Mesenchymal stem cell (in vitro differentiated cells and primary cell): Measurements from ENCODE around the gene CYFIP2.
A peak's percentile ranks its signal among the peaks of the same experiment; 100 is the strongest.

Experiments used
- DNase-seq: peaks from one replicate; pipeline ENCODE4 v3.0.0-alpha.2; 2013
- H2AFZ ChIP-seq: one replicate; pipeline ENCODE4 v1.6.1; 2013; ENCODE audit warnings: low read depth, mild to moderate bottlenecking, control low read depth, inconsistent platforms, low read length, moderate library complexity
- H2AK5ac ChIP-seq: 2 replicates; pipeline ENCODE4 v1.6.1; 2013; ENCODE audit warnings: low read length, moderate library complexity, mild to moderate bottlenecking, inconsistent platforms; ENCODE audit not compliant: severe bottlenecking
- H2BK120ac ChIP-seq: one replicate; pipeline ENCODE4 v1.6.1; 2013; ENCODE audit warnings: low read depth, mild to moderate bottlenecking, inconsistent platforms, low read length, moderate library complexity
- H2BK12ac ChIP-seq, 2 experiments: one replicate each; pipeline ENCODE4 v1.6.1; 2013; ENCODE audit warnings: inconsistent platforms in 2 of 2, low read length in 2 of 2, mild to moderate bottlenecking in 2 of 2, moderate library complexity in 2 of 2, control low read depth in 1 of 2
- H2BK15ac ChIP-seq: one replicate; pipeline ENCODE4 v1.6.1; 2013; ENCODE audit warnings: mild to moderate bottlenecking, low read depth, inconsistent platforms; ENCODE audit not compliant: poor library complexity, severe bottlenecking
- H2BK5ac ChIP-seq: 2 replicates; pipeline ENCODE4 v1.6.1; 2013; ENCODE audit warnings: low read depth, mild to moderate bottlenecking, low read length, control low read depth, inconsistent platforms; ENCODE audit not compliant: poor library complexity, severe bottlenecking
- H3K14ac ChIP-seq, 2 experiments: one replicate each; pipeline ENCODE4 v1.6.1; 2013; ENCODE audit warnings: inconsistent platforms in 2 of 2, low read length in 2 of 2, control low read depth in 1 of 2, mild to moderate bottlenecking in 1 of 2, moderate library complexity in 1 of 2
- H3K18ac ChIP-seq, 2 experiments: one replicate each; pipeline ENCODE4 v1.6.1; 2013; ENCODE audit warnings: inconsistent platforms in 2 of 2, low read length in 2 of 2, control low read depth in 1 of 2, low read depth in 1 of 2, mild to moderate bottlenecking in 1 of 2
- H3K23ac ChIP-seq, 2 experiments: one replicate each; pipeline ENCODE4 v1.6.1; 2013; ENCODE audit warnings: inconsistent platforms in 2 of 2, low read length in 2 of 2, mild to moderate bottlenecking in 2 of 2, moderate library complexity in 2 of 2, control low read depth in 1 of 2
- H3K27ac ChIP-seq: 2 replicates; pipeline ENCODE4 v1.5.1; 2013; ENCODE audit warnings: mild to moderate bottlenecking, moderate library complexity, low read length, control low read depth, inconsistent platforms; ENCODE audit not compliant: poor library complexity, severe bottlenecking
- H3K27me3 ChIP-seq, 2 experiments: 2 replicates each; pipeline versions ENCODE4 v1.6.1 to v1.7.0; 2013; ENCODE audit warnings: low read length in 2 of 2, mild to moderate bottlenecking in 2 of 2, moderate library complexity in 2 of 2, control low read depth in 1 of 2, inconsistent platforms in 1 of 2; ENCODE audit not compliant: control insufficient read depth in 1 of 2, insufficient read depth in 1 of 2
- H3K36me3 ChIP-seq, 2 experiments: 2 replicates each; pipeline versions ENCODE4 v1.6.1 to v1.7.0; 2013; ENCODE audit warnings: low read length in 2 of 2, control low read depth in 1 of 2, inconsistent platforms in 1 of 2, low read depth in 1 of 2, mild to moderate bottlenecking in 1 of 2; ENCODE audit not compliant: insufficient read depth in 2 of 2, control insufficient read depth in 1 of 2
- H3K4ac ChIP-seq, 2 experiments: one replicate each; pipeline ENCODE4 v1.6.1; 2013; ENCODE audit warnings: inconsistent platforms in 2 of 2, low read length in 2 of 2, mild to moderate bottlenecking in 2 of 2, moderate library complexity in 2 of 2, control low read depth in 1 of 2, low read depth in 1 of 2
- H3K4me1 ChIP-seq: 2 replicates; pipeline ENCODE4 v1.6.1; 2013; ENCODE audit warnings: low read depth, low read length, control low read depth; ENCODE audit not compliant: control insufficient read depth, insufficient read depth
- H3K4me2 ChIP-seq: 2 replicates; pipeline ENCODE4 v1.6.1; 2013; ENCODE audit warnings: low read length, mild to moderate bottlenecking, inconsistent platforms; ENCODE audit not compliant: poor library complexity, severe bottlenecking
- H3K4me3 ChIP-seq, 2 experiments: 2 replicates each; pipeline versions ENCODE4 v1.5.1 to v1.7.0; 2013; ENCODE audit warnings: low read length in 2 of 2, mild to moderate bottlenecking in 2 of 2, control low read depth in 1 of 2, low read depth in 1 of 2; ENCODE audit not compliant: insufficient read depth in 1 of 2
- H3K79me1 ChIP-seq: replicated peaks from 2 replicates; pipeline ENCODE4 v1.6.1; 2013; ENCODE audit warnings: mild to moderate bottlenecking, control low read depth, low read length, inconsistent platforms; ENCODE audit not compliant: poor library complexity, severe bottlenecking
- H3K9ac ChIP-seq: 2 replicates; pipeline ENCODE4 v1.7.0; 2013; ENCODE audit warnings: mild to moderate bottlenecking, low read length, moderate library complexity
- H3K9me3 ChIP-seq: 2 replicates; pipeline ENCODE4 v1.7.0; 2013; ENCODE audit warnings: mild to moderate bottlenecking, low read length; ENCODE audit not compliant: control insufficient read depth
- H4K8ac ChIP-seq: one replicate; pipeline ENCODE4 v1.6.1; 2013; ENCODE audit warnings: inconsistent platforms, mild to moderate bottlenecking, low read length, moderate library complexity
- H4K91ac ChIP-seq: one replicate; pipeline ENCODE4 v1.6.1; 2013; ENCODE audit warnings: mild to moderate bottlenecking, low read length, inconsistent platforms
- WGBS: methylation state at CpG from one replicate; pipeline ENCODE4 v1.1.7; 2013; ENCODE audit warnings: mixed read lengths; 5-methylcytosine and 5-hydroxymethylcytosine counted together

Gene CYFIP2

GRCh38 chr5:157389103-157389502, 123.2 kb downstream of the CYFIP2 start:
- peaks cover 21% of the 10 kb centered on the region for H3K4me1 ChIP-seq
- H3K9me3 ChIP-seq = no peaks in the 10 kb centered on the region
- no peak overlapping the region for H3K27ac ChIP-seq
- peak overlapping the region; percentile 55 for H4K91ac ChIP-seq
- no peak overlapping the region for H3K4me2 ChIP-seq
- peak overlapping the region; percentile 7 to 35 for H3K18ac ChIP-seq
- H3K23ac ChIP-seq = no peak overlapping the region
- peaks cover 0 to 18% of the 10 kb centered on the region in 2 experiments for H3K36me3 ChIP-seq
- H3K14ac ChIP-seq = peak overlapping the region in 1 of 2 experiments; percentile 70
- no peak overlapping the region for H3K9ac ChIP-seq
- H2BK12ac ChIP-seq = peak overlapping the region; percentile 32 to 93
- no peak overlapping the region for H3K4me3 ChIP-seq
- WGBS = 96% methylated on average over 17 of the region's 17 CpGs
- no peak overlapping the region for H4K8ac ChIP-seq
- H2BK5ac ChIP-seq = no peak overlapping the region
- no peak for DNase-seq
- no peak overlapping the region for H2AFZ ChIP-seq
- no peak overlapping the region for H2BK120ac ChIP-seq
- no peaks in the 10 kb centered on the region for H3K79me1 ChIP-seq
- peak overlapping the region; percentile 5 for H2BK15ac ChIP-seq
- peak overlapping the region; percentile 26 to 51 for H3K4ac ChIP-seq
- no peaks in the 10 kb centered on the region for H3K27me3 ChIP-seq
- peak overlapping the region; percentile 87 for H2AK5ac ChIP-seq

- H3K18ac ChIP-seq = peak overlapping the region; percentile 4 to 70
- peak overlapping the region in 1 of 2 experiments; percentile 13 for H3K4ac ChIP-seq
- H2AK5ac ChIP-seq = peak overlapping the region; percentile 87
- no peaks in the 10 kb centered on the region for H3K79me1 ChIP-seq
- H3K4me3 ChIP-seq = no peak overlapping the region
- H3K4me1 ChIP-seq = peaks cover 18% of the 10 kb centered on the region
- H4K91ac ChIP-seq = peak overlapping the region; percentile 40
- no peaks in the 10 kb centered on the region for H3K9me3 ChIP-seq
- no peak overlapping the region for H2BK120ac ChIP-seq
- H4K8ac ChIP-seq = no peak overlapping the region
- no peak overlapping the region for H2BK5ac ChIP-seq
- peak overlapping the region; percentile 61 for H2BK15ac ChIP-seq
- H3K36me3 ChIP-seq = peaks cover 0 to 18% of the 10 kb centered on the region in 2 experiments
- WGBS = 47% methylated on average over 3 of the region's 5 CpGs
- H3K27ac ChIP-seq = peak overlapping the region; percentile 76
- no peak overlapping the region for H3K4me2 ChIP-seq
- peak overlapping the region; percentile 38 to 93 for H2BK12ac ChIP-seq
- no peaks in the 10 kb centered on the region for H3K27me3 ChIP-seq
- no peak for DNase-seq
- H2AFZ ChIP-seq = peak overlapping the region; percentile 75
- no peak overlapping the region for H3K23ac ChIP-seq
- H3K14ac ChIP-seq = no peak overlapping the region
- H3K9ac ChIP-seq = no peak overlapping the region
Measured at GRCh38 chr5:157390133-157390532, 124.2 kb downstream of the CYFIP2 start.

- no peak overlapping the region for H3K23ac ChIP-seq
- H4K91ac ChIP-seq = no peak overlapping the region
- no peak overlapping the region for H2BK15ac ChIP-seq
- peak overlapping the region; percentile 76 for H3K27ac ChIP-seq
- no peaks in the 10 kb centered on the region for H3K79me1 ChIP-seq
- H3K4me3 ChIP-seq = no peak overlapping the region
- H2AK5ac ChIP-seq = peak overlapping the region; percentile 63
- no peak overlapping the region for H3K4me2 ChIP-seq
- peaks cover 0 to 18% of the 10 kb centered on the region in 2 experiments for H3K36me3 ChIP-seq
- 31% methylated on average over 13 of the region's 15 CpGs for WGBS
- no peak overlapping the region for H3K4ac ChIP-seq
- H2AFZ ChIP-seq = peak overlapping the region; percentile 75
- peak overlapping the region; percentile 9 to 23 for H2BK12ac ChIP-seq
- H3K9ac ChIP-seq = no peak overlapping the region
- DNase-seq = peak; percentile 85
- H2BK5ac ChIP-seq = no peak overlapping the region
- H3K4me1 ChIP-seq = peaks cover 18% of the 10 kb centered on the region
- no peaks in the 10 kb centered on the region for H3K27me3 ChIP-seq
- no peaks in the 10 kb centered on the region for H3K9me3 ChIP-seq
- no peak overlapping the region for H3K14ac ChIP-seq
- peak overlapping the region; percentile 4 to 70 for H3K18ac ChIP-seq
- H4K8ac ChIP-seq = no peak overlapping the region
- H2BK120ac ChIP-seq = no peak overlapping the region
Measured at GRCh38 chr5:157390551-157391297, 124.8 kb downstream of the CYFIP2 start.

GRCh38 chr5:157398305-157398704, 132.4 kb downstream of the CYFIP2 start:
- Histone ChIP-seq H3K36me3 (peaks cover 0 to 3% of the 10 kb centered on the region in 2 experiments), H3K4me1 (no peaks in the 10 kb centered on the region), H2BK15ac (no peak overlapping the region), H3K79me1 (no peaks in the 10 kb centered on the region), H3K4me3 (no peak overlapping the region), H4K91ac (no peak overlapping the region), H3K18ac (no peak overlapping the region), H2BK12ac (no peak overlapping the region), H2BK5ac (no peak overlapping the region), H3K9me3 (peaks cover 7% of the 10 kb centered on the region), H4K8ac (no peak overlapping the region), H2AFZ (no peak overlapping the region), H3K4me2 (no peak overlapping the region), H3K4ac (no peak overlapping the region), H3K9ac (no peak overlapping the region), H2BK120ac (no peak overlapping the region), H3K23ac (no peak overlapping the region), H3K27ac (no peak overlapping the region), H2AK5ac (no peak overlapping the region), H3K14ac (no peak overlapping the region), H3K27me3 (peaks cover 0 to 5% of the 10 kb centered on the region in 2 experiments)
- DNase-seq = no peak
